GM23248 (cell line): ENCODE results near the gene HPN. TPM values are rescaled to one million over a fixed set of nuclear protein-coding genes. Genes with fewer than 3 reads are reported as not detected.
"Not testable (repeated sequence)": the region's sequence is repeated elsewhere in the genome, so short reads cannot be mapped to it uniquely, and the experiment has no call there.

Source experiments
- DNase-seq: peaks from one replicate; pipeline ENCODE4 v3.0.0-alpha.2; 2015
- H2AFZ ChIP-seq: fragments of 200-600 bp; sonication (generic); 2 replicates; pipeline ENCODE4 v1.6.1; 2016; ENCODE audit warnings: antibody characterized with exemption
- H3F3A ChIP-seq: fragments of 200-600 bp; sonication (generic); 2 replicates; pipeline ENCODE4 v1.6.1; 2016; ENCODE audit warnings: mild to moderate bottlenecking, antibody characterized with exemption, mixed run types; ENCODE audit not compliant: insufficient read depth
- H3K27ac ChIP-seq: fragments of 200-600 bp; sonication (generic); 2 replicates; pipeline ENCODE4 v1.5.1; 2016; ENCODE audit warnings: mild to moderate bottlenecking
- H3K27me3 ChIP-seq: fragments of 200-600 bp; sonication (generic); replicated peaks from 2 replicates; pipeline ENCODE4 v1.6.1; 2016; ENCODE audit warnings: mild to moderate bottlenecking; ENCODE audit not compliant: insufficient read depth
- H3K36me3 ChIP-seq: fragments of 200-600 bp; sonication (generic); 2 replicates; pipeline ENCODE4 v1.6.1; 2016; ENCODE audit warnings: low read depth, mild to moderate bottlenecking
- H3K4me1 ChIP-seq: fragments of 200-600 bp; sonication (generic); 2 replicates; pipeline ENCODE4 v1.6.1; 2016; ENCODE audit warnings: mild to moderate bottlenecking; ENCODE audit not compliant: insufficient read depth
- H3K4me2 ChIP-seq: fragments of 200-600 bp; sonication (generic); one replicate; pipeline ENCODE4 v1.6.1; 2016; ENCODE audit warnings: mild to moderate bottlenecking; ENCODE audit not compliant: unreplicated experiment
- H3K4me3 ChIP-seq: fragments of 200-600 bp; sonication (generic); 2 replicates; pipeline ENCODE4 v1.5.1; 2016; ENCODE audit warnings: mild to moderate bottlenecking
- H3K79me2 ChIP-seq: fragments of 200-600 bp; sonication (generic); 2 replicates; pipeline ENCODE4 v1.6.1; 2016; ENCODE audit warnings: mild to moderate bottlenecking; ENCODE audit not compliant: insufficient read depth
- H3K9ac ChIP-seq: fragments of 200-600 bp; sonication (generic); 2 replicates; pipeline ENCODE4 v1.6.1; 2016; ENCODE audit warnings: mild to moderate bottlenecking
- H3K9me2 ChIP-seq: fragments of 200-600 bp; sonication (generic); 2 replicates; pipeline ENCODE4 v1.6.1; 2016; ENCODE audit warnings: mixed run types, mild to moderate bottlenecking, moderate library complexity; ENCODE audit not compliant: insufficient read depth
- H3K9me3 ChIP-seq: fragments of 200-600 bp; sonication (generic); one replicate; pipeline ENCODE4 v1.6.1; 2017; ENCODE audit warnings: low read depth
- H4K20me1 ChIP-seq: fragments of 200-600 bp; sonication (generic); 2 replicates; pipeline ENCODE4 v1.6.0; 2016; ENCODE audit not compliant: insufficient read depth
- EZH2 ChIP-seq: fragments of 200-600 bp; sonication (generic); IDR thresholded peaks from 2 replicates; pipeline ENCODE4 v1.6.1; 2018; ENCODE audit warnings: antibody characterized with exemption, mild to moderate bottlenecking; ENCODE audit not compliant: insufficient read depth, poor library complexity, severe bottlenecking
- EZH2phosphoT487 ChIP-seq: fragments of 200-600 bp; sonication (generic); IDR thresholded peaks from 2 replicates; pipeline ENCODE4 v1.6.1; 2018; ENCODE audit warnings: antibody characterized with exemption, moderate library complexity, mild to moderate bottlenecking, low read depth; ENCODE audit not compliant: insufficient read depth
- WGBS, 2 experiments: methylation state at CpG; one replicate each; pipeline ENCODE4 v1.1.6; 2015 to 2017; ENCODE audit warnings: low lambda C conversion rate in 2 of 2, low coverage in 1 of 2; ENCODE audit errors: missing lambda C conversion rate in 2 of 2; 5-methylcytosine and 5-hydroxymethylcytosine counted together
- in situ Hi-C: fragments of 300-500 bp; cut with MboI; formaldehyde crosslinking; loops from 2 replicates; pipeline ENCODE4 v1.15.0; 2020
- polyA plus RNA-seq: library from polyadenylated mRNA; unstranded; fragments of >200 nt; fragmentation: Nextera tagmentation; extraction: Ambion mirVana; gene quantifications from 2 replicates; pipeline ENCODE4 v1.2.1, GENCODE V29; 2016
- total RNA-seq: library from RNA; depleted of rRNA; stranded (reverse); fragments of >200 nt; shearing (Covaris generic); gene quantifications from 2 replicates; pipeline ENCODE4 v1.2.3, GENCODE V29; 2014

The HPN gene
- total and polyA plus RNA-seq, 2 experiments from 2014 or later, result not detected

DNA sequence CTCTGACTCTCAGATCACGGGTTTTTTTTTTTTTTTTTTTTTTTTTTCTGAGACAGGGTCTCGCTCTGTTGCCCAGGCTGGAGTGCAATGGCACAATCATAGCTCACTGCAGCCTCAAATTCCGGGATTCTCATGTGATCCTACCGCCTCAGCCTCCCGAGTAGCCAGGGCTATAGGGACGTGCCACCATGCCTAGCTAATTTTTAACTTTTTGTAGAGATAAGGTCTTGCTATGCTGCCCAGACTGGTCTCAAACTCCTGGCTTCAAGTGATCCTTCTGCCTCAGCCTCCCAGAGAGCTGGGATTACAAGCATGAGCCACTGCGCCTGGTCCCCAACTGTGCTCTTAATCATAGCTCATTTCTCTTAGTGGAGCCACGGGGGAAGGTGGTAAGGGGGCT is 46.0 kb upstream of the HPN start:
- WGBS, 2 experiments, result 79 to 84% methylated on average over 8 of the region's 8 CpGs
- Histone ChIP-seq H3F3A (no peaks in the 10 kb centered on the region), H4K20me1 (no peaks in the 10 kb centered on the region), H3K27me3 (peaks cover 5% of the 10 kb centered on the region; the same call in 1 of the 2 replicates), H3K36me3 (no peaks in the 10 kb centered on the region), H3K9ac (no peak overlapping the region), H3K9me2 (no peaks in the 10 kb centered on the region), H3K9me3 (no peaks in the 10 kb centered on the region), H3K79me2 (peaks cover 8% of the 10 kb centered on the region), H3K4me1 (no peaks in the 10 kb centered on the region), H3K4me2 (no peak overlapping the region), H3K4me3 (no peak overlapping the region), H2AFZ (no peak overlapping the region), H3K27ac (no peak overlapping the region)
- in situ Hi-C loops, result no loop called here
- TF ChIP-seq EZH2phosphoT487 (no peak), EZH2 (no peak)
- no peak for DNase-seq

DNA sequence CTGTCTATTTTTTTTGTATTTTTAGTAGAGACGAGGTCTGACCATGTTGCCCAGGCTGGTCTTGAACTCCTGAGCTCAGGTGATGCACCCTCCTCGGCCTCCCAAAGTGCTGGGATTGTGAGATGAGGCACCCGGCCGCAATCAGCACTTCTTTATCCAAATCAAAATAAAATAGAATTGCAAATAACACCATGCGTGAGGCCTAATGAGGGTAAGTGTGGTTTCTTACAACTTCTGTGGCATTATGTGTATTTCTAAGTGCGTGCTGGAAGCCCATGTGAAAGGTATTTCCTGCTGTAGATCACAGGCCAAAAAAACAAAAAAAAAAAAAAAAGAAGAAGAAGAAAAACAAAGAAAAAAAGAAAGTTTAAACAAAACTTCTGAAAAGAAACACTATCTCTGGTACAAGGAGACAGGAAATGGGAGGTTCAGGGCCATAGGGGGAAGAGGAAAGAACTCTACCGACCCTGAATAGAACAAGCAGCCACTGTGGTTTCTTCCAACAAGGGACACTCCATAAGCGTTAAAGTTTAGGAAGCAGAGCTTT is 44.4 kb upstream of the HPN start:
- H3K9me2 ChIP-seq, result no peaks in the 10 kb centered on the region
- no peak for DNase-seq
- H3K36me3 ChIP-seq, result no peaks in the 10 kb centered on the region
- in situ Hi-C loops, result no loop called here
- no peaks in the 10 kb centered on the region; the same call in 1 of the 2 replicates for H3K27me3 ChIP-seq
- H3F3A ChIP-seq, result no peaks in the 10 kb centered on the region
- H2AFZ ChIP-seq, result no peak overlapping the region
- peaks cover 24% of the 10 kb centered on the region for H3K79me2 ChIP-seq
- TF ChIP-seq EZH2, result no peak
- TF ChIP-seq EZH2phosphoT487, result no peak
- peaks cover 8% of the 10 kb centered on the region; the same call in 1 of the 2 replicates for H3K4me1 ChIP-seq
- no peaks in the 10 kb centered on the region for H4K20me1 ChIP-seq
- no peak overlapping the region for H3K9ac ChIP-seq
- 78 to 80% methylated on average over 8 of the region's 8 CpGs for WGBS, 2 experiments
- H3K9me3 ChIP-seq, result no peaks in the 10 kb centered on the region
- no peak overlapping the region for H3K4me3 ChIP-seq
- no peak overlapping the region for H3K27ac ChIP-seq
- no peak overlapping the region for H3K4me2 ChIP-seq

DNA sequence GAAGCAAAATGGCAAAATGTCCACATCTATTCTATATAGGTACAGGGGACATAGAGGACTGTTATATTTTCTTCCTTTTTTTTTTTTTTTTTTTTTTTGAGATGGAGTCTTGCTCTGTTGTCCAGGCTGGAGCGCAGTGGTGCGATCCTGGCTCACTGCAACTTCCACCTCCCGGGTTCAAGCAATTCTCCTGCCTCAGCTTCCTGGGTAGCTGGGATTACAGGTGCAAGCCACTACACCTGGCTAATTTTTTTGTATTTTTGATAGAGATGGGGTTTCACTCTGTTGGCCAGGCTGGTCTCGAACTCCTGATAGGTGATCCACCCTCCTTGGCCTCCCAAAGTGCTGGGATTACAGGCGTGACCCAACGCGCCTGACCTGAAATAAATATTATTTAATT is 43.3 kb upstream of the HPN start:
- H3K4me3 ChIP-seq, H3K9me3 ChIP-seq, H3K36me3 ChIP-seq, H3K27ac ChIP-seq, H4K20me1 ChIP-seq, H3K4me1 ChIP-seq, H3K9ac ChIP-seq, H3F3A ChIP-seq, H2AFZ ChIP-seq, in situ Hi-C loops, H3K9me2 ChIP-seq, DNase-seq, H3K4me2 ChIP-seq, H3K27me3 ChIP-seq: not testable (repeated sequence)
- H3K79me2 ChIP-seq, result peaks cover 35% of the 10 kb centered on the region
- WGBS, 2 experiments, result 94 to 95% methylated on average over 6 to 7 of the region's 7 CpGs

DNA sequence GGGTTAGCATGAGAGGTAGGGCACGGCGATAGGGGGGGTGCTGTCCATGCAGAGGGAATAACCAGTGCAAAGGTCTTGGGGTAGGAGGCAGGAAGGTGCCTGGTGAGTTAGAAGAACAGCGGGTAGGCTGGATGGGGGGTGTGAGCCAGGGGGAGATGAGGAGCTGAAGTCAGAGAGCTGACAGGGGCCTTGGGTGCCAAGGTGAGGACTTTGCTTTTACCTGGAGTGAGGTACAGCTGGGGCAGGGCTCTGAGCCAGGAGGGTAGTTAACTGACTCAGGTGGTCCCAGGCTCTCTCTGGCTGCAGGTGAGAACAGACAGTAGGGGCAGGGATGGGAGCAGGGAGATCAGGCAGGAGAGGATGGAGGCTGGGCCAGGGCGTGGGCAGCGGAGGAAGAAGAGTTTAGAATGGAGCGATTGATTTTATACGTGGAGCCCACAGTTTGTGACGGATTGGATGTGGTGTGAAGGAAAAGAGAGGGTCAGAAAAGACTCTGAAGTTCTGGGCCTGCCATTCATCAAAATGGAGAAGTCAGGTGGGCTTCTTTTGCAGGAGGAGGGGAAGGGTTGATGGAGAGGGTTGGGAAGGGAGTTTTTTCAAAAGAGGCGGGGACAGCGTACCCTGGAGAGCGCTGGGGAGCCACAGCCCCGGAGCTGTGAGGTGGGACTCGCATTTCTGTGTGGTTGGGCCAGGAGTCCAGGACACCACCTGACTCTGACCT is 42.6 kb upstream of the HPN start:
- H3K4me1 ChIP-seq, result peaks cover 8% of the 10 kb centered on the region; the same call in 1 of the 2 replicates
- 77 to 78% methylated on average over 13 of the region's 13 CpGs for WGBS, 2 experiments

More for the DNA sequence above, 42.6 kb upstream of the HPN start:
- TF ChIP-seq EZH2phosphoT487, result no peak
- Histone ChIP-seq H3K9me3 (no peaks in the 10 kb centered on the region), H4K20me1 (no peaks in the 10 kb centered on the region), H3K9me2 (no peaks in the 10 kb centered on the region), H3K36me3 (no peaks in the 10 kb centered on the region), H3K4me2 (peak overlapping the region; percentile 91), H3K79me2 (peaks cover 42% of the 10 kb centered on the region), H3F3A (no peaks in the 10 kb centered on the region), H2AFZ (peak overlapping the region; percentile 93), H3K27me3 (no peaks in the 10 kb centered on the region), H3K4me3 (peak overlapping the region; percentile 85), H3K9ac (peak overlapping the region; percentile 96), H3K27ac (peak overlapping the region; percentile 94)
- in situ Hi-C loops, result no loop called here
- no peak for DNase-seq
